PFSK-1 (cell line): ENCODE results near the gene ROMO1.
A peak's percentile ranks its signal among the peaks of the same experiment; 100 is the strongest.

Source experiments
- FOXP2 ChIP-seq: optimal IDR thresholded peaks from 2 replicates; pipeline ENCODE3; 2011; ENCODE audit warnings: borderline replicate concordance, control low read depth, inconsistent platforms; ENCODE audit not compliant: insufficient read depth; ENCODE audit errors: extremely low read length, extremely low read depth
- POLR2AphosphoS5 ChIP-seq: IDR thresholded peaks from 2 replicates; pipeline ENCODE4 v1.6.1; 2012; ENCODE audit warnings: low read depth, mild to moderate bottlenecking, control low read depth, low read length, moderate library complexity
- SIN3A ChIP-seq: IDR thresholded peaks from 2 replicates; pipeline ENCODE4 v1.6.1; 2012; ENCODE audit warnings: mild to moderate bottlenecking, low read length, moderate library complexity, borderline replicate concordance; ENCODE audit not compliant: insufficient read depth
- TAF1 ChIP-seq: IDR thresholded peaks from 2 replicates; pipeline ENCODE4 v1.6.1; 2012; ENCODE audit warnings: low read length, control low read depth, borderline replicate concordance; ENCODE audit not compliant: insufficient read depth
- TF ChIP-seq, protein P1 (sequence below), 2 experiments: IDR thresholded peaks; 2 replicates each; pipeline versions ENCODE4 v1.6.1 to v1.8.0; 2011 to 2012; ENCODE audit warnings: low read depth in 2 of 2, low read length in 2 of 2, control low read depth in 1 of 2, inconsistent platforms in 1 of 2, mild to moderate bottlenecking in 1 of 2, moderate library complexity in 1 of 2; ENCODE audit not compliant: insufficient read depth in 1 of 2

Gene ROMO1

GRCh38 chr20:35698298-35699126 lies 693 bp upstream of the ROMO1 start:
- TF ChIP-seq FOXP2 (no peak), TAF1 (no peak)
- TF ChIP-seq, protein P1, sequence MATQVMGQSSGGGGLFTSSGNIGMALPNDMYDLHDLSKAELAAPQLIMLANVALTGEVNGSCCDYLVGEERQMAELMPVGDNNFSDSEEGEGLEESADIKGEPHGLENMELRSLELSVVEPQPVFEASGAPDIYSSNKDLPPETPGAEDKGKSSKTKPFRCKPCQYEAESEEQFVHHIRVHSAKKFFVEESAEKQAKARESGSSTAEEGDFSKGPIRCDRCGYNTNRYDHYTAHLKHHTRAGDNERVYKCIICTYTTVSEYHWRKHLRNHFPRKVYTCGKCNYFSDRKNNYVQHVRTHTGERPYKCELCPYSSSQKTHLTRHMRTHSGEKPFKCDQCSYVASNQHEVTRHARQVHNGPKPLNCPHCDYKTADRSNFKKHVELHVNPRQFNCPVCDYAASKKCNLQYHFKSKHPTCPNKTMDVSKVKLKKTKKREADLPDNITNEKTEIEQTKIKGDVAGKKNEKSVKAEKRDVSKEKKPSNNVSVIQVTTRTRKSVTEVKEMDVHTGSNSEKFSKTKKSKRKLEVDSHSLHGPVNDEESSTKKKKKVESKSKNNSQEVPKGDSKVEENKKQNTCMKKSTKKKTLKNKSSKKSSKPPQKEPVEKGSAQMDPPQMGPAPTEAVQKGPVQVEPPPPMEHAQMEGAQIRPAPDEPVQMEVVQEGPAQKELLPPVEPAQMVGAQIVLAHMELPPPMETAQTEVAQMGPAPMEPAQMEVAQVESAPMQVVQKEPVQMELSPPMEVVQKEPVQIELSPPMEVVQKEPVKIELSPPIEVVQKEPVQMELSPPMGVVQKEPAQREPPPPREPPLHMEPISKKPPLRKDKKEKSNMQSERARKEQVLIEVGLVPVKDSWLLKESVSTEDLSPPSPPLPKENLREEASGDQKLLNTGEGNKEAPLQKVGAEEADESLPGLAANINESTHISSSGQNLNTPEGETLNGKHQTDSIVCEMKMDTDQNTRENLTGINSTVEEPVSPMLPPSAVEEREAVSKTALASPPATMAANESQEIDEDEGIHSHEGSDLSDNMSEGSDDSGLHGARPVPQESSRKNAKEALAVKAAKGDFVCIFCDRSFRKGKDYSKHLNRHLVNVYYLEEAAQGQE (IDR thresholded peaks at IDR 0.05; ENCODE audit: insufficient read depth in 1 of 2, low read depth in 2 of 2, low read length in 2 of 2): no peak

- TF ChIP-seq FOXP2 (no peak), TAF1 (peak; percentile 40; the same call in 1 of the 2 replicates)
Observed at GRCh38 chr20:35699957-35700624, 886 bp downstream of the ROMO1 start.

- TF ChIP-seq, protein P1 (IDR thresholded peaks at IDR 0.05; ENCODE audit: insufficient read depth in 1 of 2, low read depth in 2 of 2, low read length in 2 of 2): no peak
- no peak for TF ChIP-seq POLR2AphosphoS5
- TF ChIP-seq SIN3A: no peak
- no peak for TF ChIP-seq TAF1
- no peak for TF ChIP-seq FOXP2
Observed at GRCh38 chr20:35700625-35701148, 1.5 kb downstream of the ROMO1 start.

DNA sequence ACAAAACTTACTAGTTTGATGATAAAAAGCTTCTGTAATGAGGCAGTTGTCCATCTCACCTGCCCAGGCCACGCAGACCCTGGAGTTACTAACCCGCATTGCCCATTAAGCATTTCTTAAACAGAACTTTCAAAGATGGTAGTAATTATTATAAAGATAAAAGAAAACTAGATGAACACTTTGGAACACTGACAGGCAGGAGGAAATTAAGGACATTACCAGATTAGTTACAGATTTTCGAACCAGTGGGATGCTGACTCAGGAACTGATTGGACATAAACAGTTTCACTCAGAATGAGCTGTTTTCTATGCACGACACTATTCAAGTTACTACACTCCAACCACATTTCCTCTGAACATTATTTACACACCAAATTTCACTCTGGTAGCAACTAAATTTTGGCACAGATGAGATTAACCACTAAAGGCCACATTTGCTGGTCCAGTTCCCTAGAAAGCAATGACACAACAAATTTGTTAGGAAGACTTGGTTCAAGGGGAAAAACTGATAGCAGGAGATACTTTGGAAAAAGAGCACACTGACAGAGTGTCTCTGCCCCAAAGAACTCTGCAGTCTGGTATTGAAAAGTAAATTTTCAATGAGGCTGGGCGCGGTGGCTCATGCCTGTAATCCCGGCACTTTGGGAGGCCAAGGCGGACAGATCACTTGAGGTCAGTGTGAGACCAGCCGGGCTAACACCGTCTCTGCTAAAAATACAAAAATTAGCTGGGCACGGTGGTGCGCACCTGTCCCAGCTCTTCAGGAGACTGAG lies 3.0 kb downstream of the ROMO1 start:
- TF ChIP-seq POLR2AphosphoS5 (peak; percentile 11; the same call in 1 of the 2 replicates), SIN3A (no peak)

- TF ChIP-seq SIN3A (no peak), FOXP2 (no peak), POLR2AphosphoS5 (peak; percentile 48; the same call in 1 of the 2 replicates)
- TF ChIP-seq, protein P1 (IDR thresholded peaks at IDR 0.05; ENCODE audit: insufficient read depth in 1 of 2, low read depth in 2 of 2, low read length in 2 of 2): no peak
Observed at GRCh38 chr20:35702824-35703695, 3.9 kb downstream of the ROMO1 start.
